Cerebellar nuclear complex (tissue), 1 donor: ENCODE data around the gene RAB12.

Experiments
- DNase-seq, 2 experiments: peaks; one replicate each; lab custom pipeline; 2025; lab: John Stamatoyannopoulos, UW

RAB12 gene

GRCh38 chr18:8685141-8685913 lies 76.1 kb downstream of the RAB12 start:
- DNase-seq: peak in 1 of 2 experiments; percentile 43

GRCh38 chr18:8685914-8686216 lies 76.6 kb downstream of the RAB12 start:
- no peak for DNase-seq

GRCh38 chr18:8686611-8687010 lies 77.4 kb downstream of the RAB12 start:
- no peak for DNase-seq

GRCh38 chr18:8688216-8688800 lies 79.1 kb downstream of the RAB12 start:
- no peak for DNase-seq

GRCh38 chr18:8688816-8689215 lies 79.6 kb downstream of the RAB12 start:
- no peak for DNase-seq
